Central memory CD4-positive, alpha-beta T cell (primary cell): ENCODE measurements around the gene PPP2R3A.
A peak's percentile ranks its signal among the peaks of the same experiment; 100 is the strongest.
"Not testable (repeated sequence)": the region's sequence is repeated elsewhere in the genome, so short reads cannot be mapped to it uniquely, and the experiment has no call there.

ENCODE experiments used
- DNase-seq: peaks from one replicate; pipeline ENCODE4 v3.0.0; 2022
- total RNA-seq, 3 experiments: gene quantifications; one replicate each; lab custom pipeline; 2026; lab: John Stamatoyannopoulos, UW

The PPP2R3A gene
- total RNA-seq = 0.67 to 1.7 (median 1.2) reads per million in 3 experiments

- peak; percentile 56 for DNase-seq
Measured at GRCh38 chr3:135965506-135966270, at the start of gene PPP2R3A. PPP2R3A (plus strand) TSS chr3:135965728; CDS start chr3:136001499, 35,771 bp downstream.

- no peak for DNase-seq
Measured at GRCh38 chr3:135916310-135916709, 49.2 kb upstream of the PPP2R3A start.

- no peak for DNase-seq
Measured at GRCh38 chr3:135917076-135917475, 48.5 kb upstream of the PPP2R3A start.

- no peak for DNase-seq
Measured at GRCh38 chr3:135917927-135918597, 47.5 kb upstream of the PPP2R3A start.

- no peak for DNase-seq
Measured at GRCh38 chr3:135918600-135918999, 46.9 kb upstream of the PPP2R3A start.

- DNase-seq = no peak
Measured at GRCh38 chr3:135920275-135920674, 45.3 kb upstream of the PPP2R3A start.

GRCh38 chr3:135922903-135923250, 42.7 kb upstream of the PPP2R3A start:
- DNase-seq = no peak

- no peak for DNase-seq
Measured at GRCh38 chr3:135924506-135924905, 41.0 kb upstream of the PPP2R3A start.

GRCh38 chr3:135926664-135927063, 38.9 kb upstream of the PPP2R3A start:
- DNase-seq = no peak

GRCh38 chr3:135927155-135927554, 38.4 kb upstream of the PPP2R3A start:
- DNase-seq = no peak

GRCh38 chr3:135929670-135930069, 35.9 kb upstream of the PPP2R3A start:
- no peak for DNase-seq

- no peak for DNase-seq
Measured at GRCh38 chr3:135930255-135930654, 35.3 kb upstream of the PPP2R3A start.

- DNase-seq = not testable (repeated sequence)
Measured at GRCh38 chr3:135935171-135935570, 30.4 kb upstream of the PPP2R3A start.

GRCh38 chr3:135937766-135938165, 27.8 kb upstream of the PPP2R3A start:
- not testable (repeated sequence) for DNase-seq

- DNase-seq = no peak
Measured at GRCh38 chr3:135944831-135945230, 20.7 kb upstream of the PPP2R3A start.

- no peak for DNase-seq
Measured at GRCh38 chr3:135950941-135951340, 14.6 kb upstream of the PPP2R3A start.

- DNase-seq = no peak
Measured at GRCh38 chr3:135964160-135964955, 1.2 kb upstream of the PPP2R3A start.

GRCh38 chr3:135965129-135965505, 411 bp upstream of the PPP2R3A start:
- DNase-seq = no peak

- DNase-seq = peak; percentile 1
Measured at GRCh38 chr3:135966271-135966961, 888 bp downstream of the PPP2R3A start.

- no peak for DNase-seq
Measured at GRCh38 chr3:135966962-135967274, 1.4 kb downstream of the PPP2R3A start.

- DNase-seq = no peak
Measured at GRCh38 chr3:135967867-135968266, 2.3 kb downstream of the PPP2R3A start.

- no peak for DNase-seq
Measured at GRCh38 chr3:135970506-135971116, 5.1 kb downstream of the PPP2R3A start.

GRCh38 chr3:135973841-135974240, 8.3 kb downstream of the PPP2R3A start:
- no peak for DNase-seq
